Measurements from ENCODE around the gene CNOT11.

Gene CNOT11

GRCh38 chr2:101267671-101268656 lies 15.3 kb downstream of the CNOT11 start:
- Histone ChIP-seq H3K4me1 (ENCODE audit: low read depth, poor library complexity, severe bottlenecking) (peaks cover 13% of the 10 kb centered on the region), H3K79me2 (ENCODE audit: insufficient read depth, low read depth) (no peaks in the 10 kb centered on the region), H3K4me3 (IDR thresholded peaks at IDR 0.05; ENCODE audit: insufficient read depth, low read depth, low read length) (no peak overlapping the region), H4K20me1 (ENCODE audit: insufficient read depth) (no peaks in the 10 kb centered on the region), H3K9ac (no peak overlapping the region), H3K27me3 (ENCODE audit: insufficient read depth, low read depth) (no peaks in the 10 kb centered on the region), H3K36me3 (ENCODE audit: insufficient read depth) (peaks cover 7% of the 10 kb centered on the region; the same call in 1 of the 2 replicates), H3K27ac (no peak overlapping the region), H2AFZ (ENCODE audit: low read depth) (no peak overlapping the region), H3K4me2 (no peak overlapping the region)
- TF ChIP-seq CTCF (conservative IDR thresholded peaks at IDR 0.05; ENCODE audit: low read depth, low read length), result no peak

DNA sequence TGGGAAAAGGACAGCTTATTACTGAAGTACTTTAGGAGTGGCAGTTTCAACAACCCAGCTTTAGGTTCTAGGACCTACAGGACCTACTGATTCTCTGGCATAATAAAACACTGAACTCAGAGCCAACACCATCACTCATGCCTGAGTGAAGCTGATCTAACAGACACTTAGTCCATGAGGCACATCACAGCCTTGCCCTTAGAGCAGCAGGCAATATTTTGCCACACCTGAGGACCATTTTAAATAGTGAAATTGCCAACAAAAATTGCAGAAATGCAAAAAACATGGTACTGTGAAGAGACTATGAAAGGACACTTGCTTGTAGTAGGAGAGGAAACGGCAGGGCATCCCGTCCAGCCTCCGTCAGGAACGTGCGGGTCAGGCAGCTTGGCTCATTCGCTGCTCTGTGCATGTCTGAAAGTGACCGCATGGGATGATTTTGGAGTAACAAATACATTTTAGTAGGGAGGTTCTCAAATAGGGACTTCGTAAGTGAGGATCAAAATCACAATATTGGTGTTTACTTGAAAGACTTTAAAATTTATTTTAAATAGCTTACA lies 18.1 kb downstream of the CNOT11 start:
- Histone ChIP-seq H2AFZ (ENCODE audit: low read depth) (no peak overlapping the region), H4K20me1 (ENCODE audit: insufficient read depth) (no peaks in the 10 kb centered on the region), H3K4me2 (no peak overlapping the region), H3K4me1 (ENCODE audit: low read depth, poor library complexity, severe bottlenecking) (peaks cover 12% of the 10 kb centered on the region), H3K4me3 (IDR thresholded peaks at IDR 0.05; ENCODE audit: insufficient read depth, low read depth, low read length) (no peak overlapping the region), H3K79me2 (ENCODE audit: insufficient read depth, low read depth) (no peaks in the 10 kb centered on the region), H3K36me3 (ENCODE audit: insufficient read depth) (no peaks in the 10 kb centered on the region), H3K27ac (no peak overlapping the region), H3K9ac (no peak overlapping the region), H3K27me3 (ENCODE audit: insufficient read depth, low read depth) (no peaks in the 10 kb centered on the region)
- TF ChIP-seq CTCF (conservative IDR thresholded peaks at IDR 0.05; ENCODE audit: low read depth, low read length), result no peak

GRCh38 chr2:101272045-101272784 lies 19.5 kb downstream of the CNOT11 start:
- H3K36me3 ChIP-seq (ENCODE audit: insufficient read depth), result no peaks in the 10 kb centered on the region

More at GRCh38 chr2:101272045-101272784, 19.5 kb downstream of the CNOT11 start:
- Histone ChIP-seq H3K4me3 (IDR thresholded peaks at IDR 0.05; ENCODE audit: insufficient read depth, low read depth, low read length) (no peak overlapping the region), H3K79me2 (ENCODE audit: insufficient read depth, low read depth) (no peaks in the 10 kb centered on the region), H3K4me2 (peak overlapping the region; percentile 40; the same call in 1 of the 2 replicates), H3K4me1 (ENCODE audit: low read depth, poor library complexity, severe bottlenecking) (peaks cover 12% of the 10 kb centered on the region), H2AFZ (ENCODE audit: low read depth) (no peak overlapping the region), H3K27ac (no peak overlapping the region), H3K9ac (no peak overlapping the region), H4K20me1 (ENCODE audit: insufficient read depth) (no peaks in the 10 kb centered on the region), H3K27me3 (ENCODE audit: insufficient read depth, low read depth) (no peaks in the 10 kb centered on the region)
- no peak for TF ChIP-seq CTCF (conservative IDR thresholded peaks at IDR 0.05; ENCODE audit: low read depth, low read length)
